Dermis blood vessel endothelial cell (primary cell): ENCODE measurements around the gene NDUFV1. TPM values are rescaled to one million over a fixed set of nuclear protein-coding genes. Genes with fewer than 3 reads are reported as not detected.
"Not testable (repeated sequence)": the region's sequence is repeated elsewhere in the genome, so short reads cannot be mapped to it uniquely, and the experiment has no call there.

ENCODE experiments used
- DNase-seq: peaks from one replicate; pipeline ENCODE4 v3.0.0; 2010
- total RNA-seq: library from RNA; depleted of rRNA; stranded (reverse); fragments of >200 nt; gene quantifications from 2 replicates; pipeline ENCODE4 v1.2.3, GENCODE V29; 2014

NDUFV1 gene
- total RNA-seq, 1 donor from 2014 or later: 166 TPM

DNA sequence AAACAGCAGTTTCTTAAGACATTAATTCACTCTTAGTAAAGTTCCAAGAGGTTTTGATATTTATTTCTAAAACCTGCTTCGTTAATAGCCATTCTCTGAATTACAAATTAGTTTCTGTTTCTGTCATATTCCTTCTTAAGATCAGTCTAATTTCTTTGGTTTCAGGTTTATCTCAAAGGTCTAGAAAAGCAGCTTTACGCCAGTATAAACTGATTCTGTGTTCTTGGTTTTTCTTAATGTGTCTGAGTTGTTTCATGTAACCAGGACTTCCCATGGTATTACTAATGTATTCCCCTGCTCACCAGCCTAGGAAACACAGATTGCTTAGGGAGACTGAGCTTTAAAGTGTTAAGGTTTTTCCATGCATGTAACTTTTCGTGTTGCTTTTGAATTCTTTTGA lies 50.6 kb downstream of the NDUFV1 start:
- no peak for DNase-seq

DNA sequence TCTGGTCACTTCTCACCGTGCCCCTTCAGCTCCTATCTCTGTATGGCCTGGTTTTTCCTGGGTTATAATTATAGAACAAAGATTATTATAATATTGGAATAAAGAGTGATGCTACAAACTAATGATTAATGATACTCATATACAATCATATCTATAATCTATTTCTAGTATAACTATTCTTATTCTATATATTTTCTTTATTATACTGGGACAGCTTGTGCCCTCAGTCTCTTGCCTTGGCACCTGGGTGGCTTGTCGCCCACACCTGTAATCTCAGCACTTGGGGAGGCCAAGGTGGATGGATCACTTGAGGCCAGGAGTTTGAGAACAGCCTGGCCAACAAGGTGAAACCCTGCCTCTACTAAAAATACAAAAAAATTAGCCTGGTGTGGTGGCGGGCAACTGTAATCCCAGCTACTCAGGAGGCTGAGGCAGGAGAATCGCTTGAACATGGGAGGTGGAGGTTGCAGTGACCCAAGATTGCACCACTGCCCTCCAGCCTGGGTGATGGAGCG lies 53.0 kb downstream of the NDUFV1 start:
- DNase-seq: not testable (repeated sequence)

DNA sequence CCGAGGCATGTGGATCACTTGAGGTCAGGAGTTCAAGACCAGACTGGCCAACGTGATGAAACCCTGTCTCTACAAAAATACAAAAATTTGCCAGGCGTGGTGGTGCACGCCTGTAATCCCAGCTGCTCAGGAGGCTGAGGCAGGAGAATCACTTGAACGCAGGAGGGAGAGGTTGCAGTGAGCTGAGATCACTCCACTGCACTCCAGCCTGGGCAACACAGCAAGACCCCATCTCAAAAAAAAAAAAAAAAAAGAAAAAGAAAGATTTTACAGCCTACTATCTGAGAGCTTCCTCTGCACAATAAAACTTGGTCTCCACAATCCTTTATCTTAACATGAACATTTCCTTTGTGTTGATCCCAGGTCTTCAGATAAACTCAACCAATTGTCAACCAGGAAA lies 54.0 kb downstream of the NDUFV1 start:
- DNase-seq: not testable (repeated sequence)

Other genes starting within 250 kb of the NDUFV1 start
- 2.0 and 3.0 TPM in 2 replicates for gene CLCF1, start 233.3 kb upstream of the NDUFV1 start, total RNA-seq
- gene RAD9A, start 214.9 kb upstream of the NDUFV1 start, total RNA-seq: 5.2 and 5.6 TPM in 2 replicates
- gene PPP1CA, start 205.1 kb upstream of the NDUFV1 start, total RNA-seq: 297 and 318 TPM in 2 replicates
- 0.34 and 0.42 TPM in 2 replicates for gene TBC1D10C, start 202.9 kb upstream of the NDUFV1 start, total RNA-seq
- 0.17 and 0.23 TPM in 2 replicates for gene CARNS1, start 191.3 kb upstream of the NDUFV1 start, total RNA-seq
- gene RPS6KB2, start 178.4 kb upstream of the NDUFV1 start, total RNA-seq: 34.9 and 44.9 TPM in 2 replicates
- 1.0 and 2.2 TPM in 2 replicates for gene PTPRCAP, start 169.3 kb upstream of the NDUFV1 start, total RNA-seq
- 213 and 279 TPM in 2 replicates for gene CORO1B, start 163.5 kb upstream of the NDUFV1 start, total RNA-seq
- gene GPR152, start 154.2 kb upstream of the NDUFV1 start, total RNA-seq: under 0.01 TPM in 1 of 2 replicates, not detected in the other
- gene CABP4, start 151.6 kb upstream of the NDUFV1 start, total RNA-seq: 1.0 and 4.9 TPM in 2 replicates
- 30.6 and 40.9 TPM in 2 replicates for gene TMEM134, start 137.7 kb upstream of the NDUFV1 start, total RNA-seq
- 81.0 and 124 TPM in 2 replicates for gene AIP, start 123.9 kb upstream of the NDUFV1 start, total RNA-seq
- gene PITPNM1, start 101.6 kb upstream of the NDUFV1 start, total RNA-seq: 4.8 and 10.7 TPM in 2 replicates
- 25.2 and 42.2 TPM in 2 replicates for gene CDK2AP2, start 98.8 kb upstream of the NDUFV1 start, total RNA-seq
- not detected in 2 replicates for gene CABP2, start 83.5 kb upstream of the NDUFV1 start, total RNA-seq
- 833 and 1,138 TPM in 2 replicates for gene GSTP1, start 23.1 kb upstream of the NDUFV1 start, total RNA-seq
- 10.7 and 13.0 TPM in 2 replicates for gene NUDT8, start 23.0 kb downstream of the NDUFV1 start, total RNA-seq
- not detected in 2 replicates for gene TBX10, start 32.8 kb downstream of the NDUFV1 start, total RNA-seq
- gene ACY3, start 43.8 kb downstream of the NDUFV1 start, total RNA-seq: not detected in 2 replicates
- not detected in 2 replicates for gene ALDH3B2, start 67.7 kb downstream of the NDUFV1 start, total RNA-seq